GM12872 (cell line): Measurements from ENCODE around the gene PNKD.

Experiments
- CTCF ChIP-seq: IDR thresholded peaks from 3 replicates; pipeline ENCODE4 v1.5.1; 2011; ENCODE audit warnings: low read depth, mild to moderate bottlenecking, low read length, moderate library complexity; ENCODE audit not compliant: insufficient read depth

PNKD gene

GRCh38 chr2:218269900-218270720 lies at the start of gene PNKD, which contains the start of gene AAMP:
Gene PNKD, plus strand, starts transcription at chr2:218270519. Its CDS starts 17 bp downstream, at chr2:218270536.
Gene AAMP, minus strand, starts transcription at chr2:218270137. Its CDS starts 51 bp downstream, at chr2:218270086.
- no peak for TF ChIP-seq CTCF

- no peak for TF ChIP-seq CTCF
These were observed 49.3 kb upstream of the PNKD start for GRCh38 chr2:218221000-218221399.

GRCh38 chr2:218223046-218223445 lies 47.3 kb upstream of the PNKD start:
- no peak for TF ChIP-seq CTCF

GRCh38 chr2:218224186-218224585 lies 46.1 kb upstream of the PNKD start:
- TF ChIP-seq CTCF, result no peak

GRCh38 chr2:218226903-218227302 lies 43.4 kb upstream of the PNKD start:
- no peak for TF ChIP-seq CTCF

- TF ChIP-seq CTCF, result no peak
These were observed 41.8 kb upstream of the PNKD start for GRCh38 chr2:218228366-218229090.

- TF ChIP-seq CTCF, result no peak
These were observed 41.1 kb upstream of the PNKD start for GRCh38 chr2:218229239-218229638.
